Gastrocnemius medialis (tissue), 4 donors: ENCODE data around the gene JAG1.

Experiments
- POLR2A ChIP-seq, 2 donors: fragments of 450-650 bp; IDR thresholded peaks; one replicate each; pipeline ENCODE4 v1.6.1; 2017; ENCODE audit warnings: antibody characterized with exemption in 2 of 2, mild to moderate bottlenecking in 2 of 2, moderate library complexity in 2 of 2
- TF ChIP-seq, protein P1 (sequence below), 5 experiments: fragments of 450-650 bp in 3 of 5; fragments of 200-600 bp in 2 of 5; sonication (generic) in 2 of 5; IDR thresholded peaks in 4 of 5; conservative IDR thresholded peaks in 1 of 5; 1 replicate in 4 of 5; 2 replicates in 1 of 5; pipeline ENCODE4 v1.5.1; 2016 to 2019; ENCODE audit warnings: antibody characterized with exemption in 5 of 5, mild to moderate bottlenecking in 3 of 5, moderate library complexity in 3 of 5

DNA sequence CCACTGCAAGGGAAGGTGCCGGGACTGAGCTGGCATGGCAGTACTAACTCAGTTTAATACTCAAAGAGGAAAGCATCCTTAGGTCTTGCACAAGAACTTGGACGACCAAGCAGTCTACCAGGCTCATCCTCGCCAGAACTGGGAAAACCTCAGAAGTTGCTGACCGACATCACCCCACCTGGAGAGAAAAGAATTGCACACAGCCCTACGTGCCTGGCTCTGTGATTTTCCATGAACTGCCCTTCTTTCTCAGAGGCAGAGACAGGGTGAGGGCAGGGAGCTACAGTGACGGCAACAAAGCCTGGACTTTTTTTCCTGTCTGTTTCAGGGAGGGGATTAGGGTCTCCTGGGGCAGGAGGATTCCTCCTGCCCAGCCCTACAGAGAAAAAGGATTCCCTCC is 8.0 kb downstream of the JAG1 start:
- TF ChIP-seq, protein P1, sequence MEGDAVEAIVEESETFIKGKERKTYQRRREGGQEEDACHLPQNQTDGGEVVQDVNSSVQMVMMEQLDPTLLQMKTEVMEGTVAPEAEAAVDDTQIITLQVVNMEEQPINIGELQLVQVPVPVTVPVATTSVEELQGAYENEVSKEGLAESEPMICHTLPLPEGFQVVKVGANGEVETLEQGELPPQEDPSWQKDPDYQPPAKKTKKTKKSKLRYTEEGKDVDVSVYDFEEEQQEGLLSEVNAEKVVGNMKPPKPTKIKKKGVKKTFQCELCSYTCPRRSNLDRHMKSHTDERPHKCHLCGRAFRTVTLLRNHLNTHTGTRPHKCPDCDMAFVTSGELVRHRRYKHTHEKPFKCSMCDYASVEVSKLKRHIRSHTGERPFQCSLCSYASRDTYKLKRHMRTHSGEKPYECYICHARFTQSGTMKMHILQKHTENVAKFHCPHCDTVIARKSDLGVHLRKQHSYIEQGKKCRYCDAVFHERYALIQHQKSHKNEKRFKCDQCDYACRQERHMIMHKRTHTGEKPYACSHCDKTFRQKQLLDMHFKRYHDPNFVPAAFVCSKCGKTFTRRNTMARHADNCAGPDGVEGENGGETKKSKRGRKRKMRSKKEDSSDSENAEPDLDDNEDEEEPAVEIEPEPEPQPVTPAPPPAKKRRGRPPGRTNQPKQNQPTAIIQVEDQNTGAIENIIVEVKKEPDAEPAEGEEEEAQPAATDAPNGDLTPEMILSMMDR (IDR thresholded peaks at IDR 0.05 in 4 of 5, conservative IDR thresholded peaks at IDR 0.05 in 1 of 5): no peak
- no peak for TF ChIP-seq POLR2A (IDR thresholded peaks at IDR 0.05)
